ENCODE data around the gene FMN1. TPM values are rescaled to one million over a fixed set of nuclear protein-coding genes. Genes with fewer than 3 reads are reported as not detected.

FMN1 gene
- polyA plus RNA-seq, 3 donors: 0.28 to 3.7 (median 0.34) TPM

DNA sequence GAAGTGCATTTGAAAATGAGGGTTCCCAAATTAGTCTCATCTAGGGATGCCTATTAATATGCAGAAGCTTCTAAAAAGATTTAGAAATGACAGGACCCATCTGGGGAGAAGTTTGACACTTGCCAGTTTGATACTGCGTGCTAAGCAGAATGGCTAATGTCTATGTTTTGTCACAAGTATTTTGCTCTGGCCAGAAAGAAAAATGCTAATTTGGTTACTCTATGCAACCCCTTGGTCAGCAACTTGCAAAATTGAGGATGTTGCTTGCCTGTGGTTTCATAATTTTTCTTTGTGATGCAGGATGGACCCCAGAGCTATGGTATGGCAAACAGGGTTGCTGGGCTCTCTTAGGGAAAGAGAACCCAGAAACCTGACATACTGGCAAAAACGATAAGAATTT is 148.2 kb downstream of the FMN1 start:
- Histone ChIP-seq H3K36me3 (replicated peaks in 1 of 2; ENCODE audit: control insufficient read depth in 1 of 2, insufficient read depth in 2 of 2, low read length in 2 of 2) (no peaks in the 10 kb centered on the region), H3K4me2 (replicated peaks; ENCODE audit: extremely low read depth, low read length, poor library complexity, severe bottlenecking) (no peak overlapping the region), H3K9ac (ENCODE audit: insufficient read depth, low read length, poor library complexity, severe bottlenecking) (no peak overlapping the region), H3K27me3 (ENCODE audit: control insufficient read depth in 2 of 2, insufficient read depth in 2 of 2, low read length in 2 of 2) (no peaks in the 10 kb centered on the region), H3K4me1 (ENCODE audit: control insufficient read depth in 1 of 2, insufficient read depth in 2 of 2, low read length in 2 of 2) (no peaks in the 10 kb centered on the region), H3K79me2 (ENCODE audit: insufficient read depth, low read length) (no peaks in the 10 kb centered on the region), H3K9me3 (replicated peaks in 1 of 2; ENCODE audit: control insufficient read depth in 1 of 2, insufficient read depth in 1 of 2, low read length in 2 of 2) (peaks cover 30 to 45% of the 10 kb centered on the region in 2 donors), H3K4me3 (replicated peaks in 1 of 3; ENCODE audit: low read depth in 2 of 3, low read length in 3 of 3) (no peak overlapping the region), H3K27ac (ENCODE audit: low read depth in 1 of 2, low read length in 2 of 2) (no peak overlapping the region), H4K20me1 (ENCODE audit: insufficient read depth, low read length) (no peaks in the 10 kb centered on the region), H2AFZ (ENCODE audit: insufficient read depth, low read depth, low read length, poor library complexity, severe bottlenecking) (no peak overlapping the region)
- H3K36me3 Mint-ChIP-seq: peaks cover 0 to 12% of the 10 kb centered on the region in 2 donors
- no peaks in the 10 kb centered on the region for H3K27me3 Mint-ChIP-seq (ENCODE audit: low read depth in 3 of 3)
- H3K4me3 Mint-ChIP-seq: no peak overlapping the region
- no peaks in the 10 kb centered on the region for H3K4me1 Mint-ChIP-seq
- H3K9me3 Mint-ChIP-seq: peaks cover 27 to 52% (median 43%) of the 10 kb centered on the region in 7 donors
- WGBS (ENCODE audit: insufficient coverage): 100% methylated on average over 1 of the region's 2 CpGs
- intact Hi-C loops (cut with micrococcal nuclease): no loop called here
- TF ChIP-seq, protein P1, sequence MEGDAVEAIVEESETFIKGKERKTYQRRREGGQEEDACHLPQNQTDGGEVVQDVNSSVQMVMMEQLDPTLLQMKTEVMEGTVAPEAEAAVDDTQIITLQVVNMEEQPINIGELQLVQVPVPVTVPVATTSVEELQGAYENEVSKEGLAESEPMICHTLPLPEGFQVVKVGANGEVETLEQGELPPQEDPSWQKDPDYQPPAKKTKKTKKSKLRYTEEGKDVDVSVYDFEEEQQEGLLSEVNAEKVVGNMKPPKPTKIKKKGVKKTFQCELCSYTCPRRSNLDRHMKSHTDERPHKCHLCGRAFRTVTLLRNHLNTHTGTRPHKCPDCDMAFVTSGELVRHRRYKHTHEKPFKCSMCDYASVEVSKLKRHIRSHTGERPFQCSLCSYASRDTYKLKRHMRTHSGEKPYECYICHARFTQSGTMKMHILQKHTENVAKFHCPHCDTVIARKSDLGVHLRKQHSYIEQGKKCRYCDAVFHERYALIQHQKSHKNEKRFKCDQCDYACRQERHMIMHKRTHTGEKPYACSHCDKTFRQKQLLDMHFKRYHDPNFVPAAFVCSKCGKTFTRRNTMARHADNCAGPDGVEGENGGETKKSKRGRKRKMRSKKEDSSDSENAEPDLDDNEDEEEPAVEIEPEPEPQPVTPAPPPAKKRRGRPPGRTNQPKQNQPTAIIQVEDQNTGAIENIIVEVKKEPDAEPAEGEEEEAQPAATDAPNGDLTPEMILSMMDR (IDR thresholded peaks at IDR 0.05): no peak
- no peak for DNase-seq
- H3K27ac Mint-ChIP-seq: no peak overlapping the region

GRCh38 chr15:33045066-33045810 is 149.3 kb downstream of the FMN1 start:
- intact Hi-C loops (cut with micrococcal nuclease): no loop called here
- H3K27ac Mint-ChIP-seq: peak overlapping the region in 1 of 7 donors; percentile 69
- H3K36me3 ChIP-seq (replicated peaks in 1 of 2; ENCODE audit: control insufficient read depth in 1 of 2, insufficient read depth in 2 of 2, low read length in 2 of 2): no peaks in the 10 kb centered on the region
- no peak overlapping the region for H3K27ac ChIP-seq (ENCODE audit: low read depth in 1 of 2, low read length in 2 of 2)
- no peaks in the 10 kb centered on the region for H3K4me1 ChIP-seq (ENCODE audit: control insufficient read depth in 1 of 2, insufficient read depth in 2 of 2, low read length in 2 of 2)
- H3K4me2 ChIP-seq (replicated peaks; ENCODE audit: extremely low read depth, low read length, poor library complexity, severe bottlenecking): no peak overlapping the region
- TF ChIP-seq, protein P1 (IDR thresholded peaks at IDR 0.05): no peak
- H3K27me3 Mint-ChIP-seq (ENCODE audit: low read depth in 3 of 3): no peaks in the 10 kb centered on the region
- DNase-seq: no peak
- WGBS (ENCODE audit: insufficient coverage): 93% methylated on average over 7 of the region's 8 CpGs
- H3K36me3 Mint-ChIP-seq: peaks cover 0 to 12% of the 10 kb centered on the region in 2 donors
- H3K9me3 Mint-ChIP-seq: peaks cover 25 to 50% (median 41%) of the 10 kb centered on the region in 7 donors
- H3K9me3 ChIP-seq (replicated peaks in 1 of 2; ENCODE audit: control insufficient read depth in 1 of 2, insufficient read depth in 1 of 2, low read length in 2 of 2): peaks cover 30 to 45% of the 10 kb centered on the region in 2 donors
- H3K4me3 Mint-ChIP-seq: no peak overlapping the region
- H2AFZ ChIP-seq (ENCODE audit: insufficient read depth, low read depth, low read length, poor library complexity, severe bottlenecking): no peak overlapping the region
- H4K20me1 ChIP-seq (ENCODE audit: insufficient read depth, low read length): no peaks in the 10 kb centered on the region
- H3K79me2 ChIP-seq (ENCODE audit: insufficient read depth, low read length): no peaks in the 10 kb centered on the region
- no peak overlapping the region for H3K4me3 ChIP-seq (replicated peaks in 1 of 3; ENCODE audit: low read depth in 2 of 3, low read length in 3 of 3)
- H3K9ac ChIP-seq (ENCODE audit: insufficient read depth, low read length, poor library complexity, severe bottlenecking): no peak overlapping the region
- no peaks in the 10 kb centered on the region for H3K27me3 ChIP-seq (ENCODE audit: control insufficient read depth in 2 of 2, insufficient read depth in 2 of 2, low read length in 2 of 2)
- H3K4me1 Mint-ChIP-seq: no peaks in the 10 kb centered on the region
